Gastroesophageal sphincter (tissue), 4 donors: ENCODE measurements around the gene LRRC73. TPM values are rescaled to one million over a fixed set of nuclear protein-coding genes. Genes with fewer than 3 reads are reported as not detected.
A peak's percentile ranks its signal among the peaks of the same experiment; 100 is the strongest.

Experiments used
- ATAC-seq: fragments of 150-250 bp; one replicate; pipeline ENCODE4 v1.9.1; 2016; ENCODE audit warnings: mild to moderate bottlenecking, moderate library complexity
- H3K27ac ChIP-seq, 4 donors: fragments of 200-600 bp; sonication (generic) in 3 of 4; 1 replicate in 3 of 4; 2 replicates in 1 of 4; pipeline ENCODE4 v1.5.1; 2016 to 2019
- H3K27me3 ChIP-seq: fragments of 200-600 bp; sonication (generic); one replicate; pipeline ENCODE4 v1.5.1; 2019
- H3K36me3 ChIP-seq, 2 donors: fragments of 200-600 bp; sonication (generic); one replicate each; pipeline ENCODE4 v1.5.1; 2019; ENCODE audit warnings: control low read depth in 1 of 2
- H3K4me1 ChIP-seq, 3 donors: fragments of 200-600 bp; sonication (generic); 1 replicate in 2 of 3; 2 replicates in 1 of 3; pipeline ENCODE4 v1.5.1; 2016 to 2019; ENCODE audit warnings: control low read depth in 2 of 3
- H3K4me3 ChIP-seq, 2 donors: fragments of 200-600 bp; sonication (generic); one replicate each; pipeline ENCODE4 v1.5.1; 2019; ENCODE audit warnings: mild to moderate bottlenecking in 1 of 2, moderate library complexity in 1 of 2
- H3K9me3 ChIP-seq, 3 donors: fragments of 200-600 bp; sonication (generic); one replicate each; pipeline ENCODE4 v1.5.1; 2017 to 2019; ENCODE audit warnings: control low read depth in 2 of 3
- EP300 ChIP-seq: sonication (generic); formaldehyde crosslinking; IDR thresholded peaks from one replicate; pipeline ENCODE4 v1.6.1; 2017; ENCODE audit warnings: antibody characterized with exemption, mild to moderate bottlenecking
- POLR2A ChIP-seq, 2 donors: fragments of 450-650 bp; IDR thresholded peaks; one replicate each; pipeline ENCODE4 v1.6.1; 2017; ENCODE audit warnings: antibody characterized with exemption in 2 of 2, mild to moderate bottlenecking in 2 of 2, moderate library complexity in 1 of 2
- POLR2AphosphoS5 ChIP-seq: sonication (generic); formaldehyde crosslinking; IDR thresholded peaks from one replicate; pipeline ENCODE4 v1.6.1; 2017; ENCODE audit warnings: antibody characterized with exemption
- WGBS, 2 donors: methylation state at CpG; one replicate each; pipeline ENCODE4 v1.1.5; 2018; ENCODE audit warnings: low coverage in 1 of 2; 5-methylcytosine and 5-hydroxymethylcytosine counted together
- total RNA-seq, 4 donors: library from RNA; depleted of rRNA; stranded (reverse); fragments of >200 nt; gene quantifications; one replicate each; pipeline ENCODE4 v1.1.0, GENCODE V29; 2016
- TF ChIP-seq, protein P1 (sequence below), 4 experiments: fragments of 200-600 bp in 2 of 4; fragments of 450-650 bp in 2 of 4; sonication (generic) in 1 of 4; IDR thresholded peaks; one replicate each; pipeline ENCODE4 v1.5.1; 2017 to 2019; ENCODE audit warnings: antibody characterized with exemption in 4 of 4, mild to moderate bottlenecking in 2 of 4, moderate library complexity in 2 of 4

LRRC73 gene
- total RNA-seq, 4 donors from 2014 or later = 0.16 to 0.31 TPM; not detected in 2

DNA sequence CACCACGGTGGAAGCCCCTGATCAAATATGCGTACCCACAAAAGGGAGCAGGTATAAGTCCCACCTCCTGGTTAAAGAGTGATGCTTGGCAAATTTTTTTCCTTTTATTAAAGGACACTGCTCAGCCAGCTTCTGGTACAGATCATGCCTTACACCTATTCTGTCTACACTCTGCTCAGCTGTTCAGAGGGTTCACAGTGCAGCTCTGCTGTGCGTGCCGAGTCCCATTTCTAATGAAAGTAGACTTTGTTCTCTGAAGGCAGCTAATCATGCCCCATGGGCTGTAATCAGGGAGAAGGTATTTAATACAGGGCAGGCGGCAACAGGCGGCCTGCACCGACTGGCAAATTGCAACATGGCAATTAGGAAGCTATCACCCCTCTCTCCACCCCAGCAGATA is 16.3 kb downstream of the LRRC73 start:
- H3K27me3 ChIP-seq = no peaks in the 10 kb centered on the region
- no peak for ATAC-seq
- 84% methylated on average over 6 of the region's 7 CpGs; no CpG with 5 or more reads in 1 of the 2 donors for WGBS, 2 donors
- TF ChIP-seq EP300 (no peak), POLR2A (IDR thresholded peaks at IDR 0.05) (no peak), POLR2AphosphoS5 (no peak)
- TF ChIP-seq, protein P1, sequence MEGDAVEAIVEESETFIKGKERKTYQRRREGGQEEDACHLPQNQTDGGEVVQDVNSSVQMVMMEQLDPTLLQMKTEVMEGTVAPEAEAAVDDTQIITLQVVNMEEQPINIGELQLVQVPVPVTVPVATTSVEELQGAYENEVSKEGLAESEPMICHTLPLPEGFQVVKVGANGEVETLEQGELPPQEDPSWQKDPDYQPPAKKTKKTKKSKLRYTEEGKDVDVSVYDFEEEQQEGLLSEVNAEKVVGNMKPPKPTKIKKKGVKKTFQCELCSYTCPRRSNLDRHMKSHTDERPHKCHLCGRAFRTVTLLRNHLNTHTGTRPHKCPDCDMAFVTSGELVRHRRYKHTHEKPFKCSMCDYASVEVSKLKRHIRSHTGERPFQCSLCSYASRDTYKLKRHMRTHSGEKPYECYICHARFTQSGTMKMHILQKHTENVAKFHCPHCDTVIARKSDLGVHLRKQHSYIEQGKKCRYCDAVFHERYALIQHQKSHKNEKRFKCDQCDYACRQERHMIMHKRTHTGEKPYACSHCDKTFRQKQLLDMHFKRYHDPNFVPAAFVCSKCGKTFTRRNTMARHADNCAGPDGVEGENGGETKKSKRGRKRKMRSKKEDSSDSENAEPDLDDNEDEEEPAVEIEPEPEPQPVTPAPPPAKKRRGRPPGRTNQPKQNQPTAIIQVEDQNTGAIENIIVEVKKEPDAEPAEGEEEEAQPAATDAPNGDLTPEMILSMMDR (IDR thresholded peaks at IDR 0.05) = no peak
- H3K36me3 ChIP-seq = peaks cover 0 to 14% of the 10 kb centered on the region in 2 donors
- H3K9me3 ChIP-seq = no peaks in the 10 kb centered on the region
- H3K4me1 ChIP-seq = peaks cover 2 to 31% (median 29%) of the 10 kb centered on the region in 3 donors
- no peak overlapping the region for H3K4me3 ChIP-seq
- H3K27ac ChIP-seq = no peak overlapping the region

DNA sequence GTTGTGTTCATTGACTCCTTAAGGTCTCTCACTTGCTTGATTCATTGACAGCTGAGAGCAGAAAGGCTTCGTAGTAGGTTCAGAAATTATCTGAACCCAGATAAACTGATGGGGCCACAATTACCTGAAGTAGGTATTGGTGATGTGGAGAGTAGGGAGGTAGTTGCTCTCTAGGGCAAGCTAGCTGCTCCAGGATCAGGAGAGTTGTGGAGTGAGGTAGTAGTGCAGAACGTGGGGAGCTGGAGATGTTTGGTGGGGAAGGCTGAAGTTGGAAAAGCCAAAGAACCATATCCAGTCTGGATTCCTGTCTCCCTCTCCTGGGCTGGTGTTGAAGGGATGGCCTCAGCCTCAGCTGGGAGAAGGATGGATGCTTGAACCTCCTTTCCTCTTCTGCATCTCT is 16.9 kb downstream of the LRRC73 start:
- Histone ChIP-seq H3K36me3 (peaks cover 0 to 8% of the 10 kb centered on the region in 2 donors), H3K27ac (peak overlapping the region in 2 of 4 donors; percentile 69 to 75), H3K4me3 (no peak overlapping the region), H3K9me3 (no peaks in the 10 kb centered on the region), H3K27me3 (no peaks in the 10 kb centered on the region), H3K4me1 (peaks cover 2 to 31% (median 29%) of the 10 kb centered on the region in 3 donors)
- 64 to 70% methylated on average over 1 to 2 of the region's 2 CpGs for WGBS, 2 donors
- TF ChIP-seq, protein P1 (IDR thresholded peaks at IDR 0.05) = no peak
- TF ChIP-seq EP300 (no peak), POLR2AphosphoS5 (no peak), POLR2A (IDR thresholded peaks at IDR 0.05) (no peak)
- no peak for ATAC-seq

DNA sequence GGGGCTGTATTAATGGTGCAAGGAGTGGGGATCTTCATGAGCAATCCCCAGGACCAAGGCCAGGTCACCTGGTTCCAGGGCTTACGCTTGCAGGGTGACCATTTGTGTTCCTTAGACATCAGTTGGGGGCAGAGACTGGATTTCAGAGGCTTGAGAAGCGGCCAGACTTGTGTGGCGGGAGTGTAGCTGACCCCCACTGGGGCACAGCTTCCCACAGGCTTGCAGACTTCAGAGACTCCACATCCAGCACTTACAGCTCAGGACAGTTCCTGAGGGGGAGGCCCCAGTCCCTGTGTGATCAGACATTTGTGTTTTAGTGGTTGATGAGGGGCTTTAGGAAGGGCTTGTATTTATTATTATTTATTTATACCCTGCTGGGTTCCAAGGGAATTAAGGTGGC is 17.5 kb downstream of the LRRC73 start:
- no peaks in the 10 kb centered on the region for H3K27me3 ChIP-seq
- no peaks in the 10 kb centered on the region for H3K9me3 ChIP-seq
- 46% methylated on average over 2 of the region's 3 CpGs; no CpG with 5 or more reads in 1 of the 2 donors for WGBS, 2 donors
- peak overlapping the region in 3 of 4 donors; percentile 65 to 75 (median 69) for H3K27ac ChIP-seq
- peaks cover 0 to 3% of the 10 kb centered on the region in 2 donors for H3K36me3 ChIP-seq
- TF ChIP-seq EP300 (no peak), POLR2A (IDR thresholded peaks at IDR 0.05) (no peak), POLR2AphosphoS5 (no peak)
- TF ChIP-seq, protein P1 (IDR thresholded peaks at IDR 0.05) = no peak
- ATAC-seq = peak; percentile 44
- no peak overlapping the region for H3K4me3 ChIP-seq
- H3K4me1 ChIP-seq = peaks cover 2 to 29% (median 28%) of the 10 kb centered on the region in 3 donors

DNA sequence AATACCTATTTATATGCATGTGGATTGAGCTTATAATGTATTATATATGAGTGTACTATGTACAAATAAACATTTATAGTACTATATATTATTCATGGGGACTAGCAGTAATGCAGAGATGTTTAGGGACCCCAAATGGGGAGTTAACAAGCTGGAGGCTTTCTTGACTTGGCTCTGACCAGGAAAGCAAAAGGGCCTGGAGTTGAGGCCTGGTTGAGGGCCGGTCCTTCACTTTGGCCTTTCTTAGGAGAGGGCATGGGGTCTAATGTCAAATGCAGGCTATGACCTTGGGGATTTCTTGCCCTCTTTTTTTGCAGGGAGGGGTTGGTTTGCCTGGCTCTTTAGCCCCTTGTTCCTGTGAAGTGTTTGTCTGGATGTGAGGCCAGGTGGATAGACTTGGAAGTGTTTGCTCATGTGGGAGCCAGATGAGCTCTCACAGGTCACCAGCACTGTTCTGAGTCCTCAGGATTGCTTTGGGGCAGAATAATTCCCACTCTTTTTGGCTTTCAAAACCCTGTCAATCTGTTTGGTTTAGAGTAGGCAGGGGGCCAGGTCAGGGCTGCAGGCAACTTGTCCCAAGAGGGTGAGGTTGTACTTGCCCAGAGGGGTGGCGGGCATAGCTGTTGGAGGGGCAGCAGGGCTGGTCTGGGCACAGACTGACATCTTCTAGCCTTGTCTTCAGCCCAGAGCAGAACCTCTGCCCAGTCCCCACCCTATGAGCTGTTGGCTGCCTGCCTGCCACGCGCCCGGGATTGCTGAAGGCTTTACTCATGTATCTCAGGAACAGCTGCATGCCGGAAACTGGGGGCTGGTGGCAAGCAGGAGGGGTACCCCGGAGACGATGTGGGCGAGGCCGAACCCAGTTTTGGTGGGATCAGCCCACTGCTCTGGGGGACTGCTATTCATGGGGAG is 18.1 kb downstream of the LRRC73 start:
- Histone ChIP-seq H3K27me3 (no peaks in the 10 kb centered on the region), H3K36me3 (peaks cover 0 to 4% of the 10 kb centered on the region in 2 donors), H3K4me3 (no peak overlapping the region), H3K9me3 (no peaks in the 10 kb centered on the region), H3K27ac (peak overlapping the region in 3 of 4 donors; percentile 65 to 75 (median 69)), H3K4me1 (peaks cover 2 to 29% (median 23%) of the 10 kb centered on the region in 3 donors)
- peak; percentile 83 for ATAC-seq
- no peak for TF ChIP-seq EP300
- TF ChIP-seq POLR2AphosphoS5 = peak; percentile 69
- 45 to 63% methylated on average over 1 of the region's 10 CpGs for WGBS, 2 donors

DNA sequence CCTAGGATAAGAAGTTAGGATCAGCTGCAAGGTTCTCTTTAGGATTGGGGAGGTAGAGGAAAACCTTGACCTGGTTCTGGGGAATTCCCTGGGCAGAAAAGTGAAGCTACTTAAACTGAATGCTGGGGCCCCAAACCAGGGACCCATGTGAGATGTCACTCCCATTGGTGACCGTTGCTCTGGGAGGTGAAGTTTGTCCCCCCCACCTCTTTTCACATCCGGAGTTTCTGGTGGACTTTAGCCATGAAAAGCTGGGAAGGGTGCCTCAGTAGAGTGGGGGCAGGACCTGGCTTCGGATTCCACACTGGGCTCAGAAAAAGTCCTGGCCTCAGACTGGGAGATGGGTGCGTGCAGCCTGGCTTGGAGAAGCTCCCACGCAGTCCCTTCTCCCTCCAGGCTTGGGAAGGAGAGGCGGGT is 19.6 kb downstream of the LRRC73 start:
- H3K36me3 ChIP-seq = peaks cover 0 to 12% of the 10 kb centered on the region in 2 donors
- WGBS, 2 donors = 75% methylated on average over 5 of the region's 6 CpGs; no CpG with 5 or more reads in 1 of the 2 donors
- TF ChIP-seq POLR2AphosphoS5 (no peak), EP300 (no peak), POLR2A (IDR thresholded peaks at IDR 0.05) (no peak)
- TF ChIP-seq, protein P1 (IDR thresholded peaks at IDR 0.05) = no peak

More for the DNA sequence above, 19.6 kb downstream of the LRRC73 start:
- no peak overlapping the region for H3K27ac ChIP-seq
- no peak overlapping the region for H3K4me3 ChIP-seq
- H3K4me1 ChIP-seq = peaks cover 2 to 14% (median 9%) of the 10 kb centered on the region in 3 donors
- no peaks in the 10 kb centered on the region for H3K9me3 ChIP-seq
- no peak for ATAC-seq
- H3K27me3 ChIP-seq = no peaks in the 10 kb centered on the region
